ENCODE measurements around the gene CHCHD3.

DNA sequence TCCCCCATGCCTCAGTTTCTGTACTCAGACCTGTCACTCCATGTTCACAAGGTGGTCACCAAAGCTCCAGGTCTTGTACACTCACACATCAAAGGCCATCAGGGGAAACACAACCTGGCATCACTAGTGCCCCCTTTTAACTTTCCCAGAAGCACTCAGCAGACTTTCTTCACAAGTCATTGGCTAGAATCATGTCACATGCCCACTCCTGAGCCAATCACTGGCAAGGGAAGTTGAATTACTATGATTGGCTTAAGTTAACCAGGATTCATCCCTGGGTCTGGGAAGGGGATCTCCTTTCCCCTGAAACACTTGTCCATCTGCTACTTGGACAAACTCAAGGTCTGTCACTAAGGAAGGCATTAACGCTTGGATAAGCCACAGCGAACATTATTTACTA lies 311.8 kb downstream of the CHCHD3 start:
- TF ChIP-seq MAX (IDR thresholded peaks at IDR 0.05) (no peak), SP1 (IDR thresholded peaks at IDR 0.05) (no peak), REST (IDR thresholded peaks at IDR 0.05) (no peak), JUND (IDR thresholded peaks at IDR 0.05) (no peak), TAF1 (conservative IDR thresholded peaks at IDR 0.05) (no peak), RAD21 (IDR thresholded peaks at IDR 0.05) (no peak), RXRA (IDR thresholded peaks at IDR 0.05) (no peak)
- TF ChIP-seq, protein P1, sequence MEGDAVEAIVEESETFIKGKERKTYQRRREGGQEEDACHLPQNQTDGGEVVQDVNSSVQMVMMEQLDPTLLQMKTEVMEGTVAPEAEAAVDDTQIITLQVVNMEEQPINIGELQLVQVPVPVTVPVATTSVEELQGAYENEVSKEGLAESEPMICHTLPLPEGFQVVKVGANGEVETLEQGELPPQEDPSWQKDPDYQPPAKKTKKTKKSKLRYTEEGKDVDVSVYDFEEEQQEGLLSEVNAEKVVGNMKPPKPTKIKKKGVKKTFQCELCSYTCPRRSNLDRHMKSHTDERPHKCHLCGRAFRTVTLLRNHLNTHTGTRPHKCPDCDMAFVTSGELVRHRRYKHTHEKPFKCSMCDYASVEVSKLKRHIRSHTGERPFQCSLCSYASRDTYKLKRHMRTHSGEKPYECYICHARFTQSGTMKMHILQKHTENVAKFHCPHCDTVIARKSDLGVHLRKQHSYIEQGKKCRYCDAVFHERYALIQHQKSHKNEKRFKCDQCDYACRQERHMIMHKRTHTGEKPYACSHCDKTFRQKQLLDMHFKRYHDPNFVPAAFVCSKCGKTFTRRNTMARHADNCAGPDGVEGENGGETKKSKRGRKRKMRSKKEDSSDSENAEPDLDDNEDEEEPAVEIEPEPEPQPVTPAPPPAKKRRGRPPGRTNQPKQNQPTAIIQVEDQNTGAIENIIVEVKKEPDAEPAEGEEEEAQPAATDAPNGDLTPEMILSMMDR (IDR thresholded peaks at IDR 0.05; ENCODE audit: low read depth, low read length, missing input control) = no peak

Measured in liver (tissue), 3 donors.